Stimulated activated CD4-positive, alpha-beta T cell treated with anti-CD3 and anti-CD28 coated beads, Interleukin-12 subunit alpha, Interleukin-12 subunit beta, amount 100 ng/mL, for 48 hours (primary cell): ENCODE measurements around the gene SYT2.
"Not testable (repeated sequence)": the region's sequence is repeated elsewhere in the genome, so short reads cannot be mapped to it uniquely, and the experiment has no call there.

Source experiments
- DNase-seq, 3 donors: peaks; one replicate each; pipeline ENCODE4 v3.0.0-alpha.2; 2020; ENCODE audit warnings: low read depth in 2 of 3, low spot score in 1 of 3

Gene SYT2

GRCh38 chr1:202578001-202578504 is 132.2 kb downstream of the SYT2 start:
- DNase-seq: no peak

GRCh38 chr1:202577381-202577780 is 132.9 kb downstream of the SYT2 start:
- DNase-seq: no peak

- no peak for DNase-seq
These were observed 133.4 kb downstream of the SYT2 start for GRCh38 chr1:202576816-202577215.

GRCh38 chr1:202575918-202576653 is 134.2 kb downstream of the SYT2 start:
- no peak for DNase-seq

- no peak for DNase-seq
These were observed 137.4 kb downstream of the SYT2 start for GRCh38 chr1:202572867-202573266.

GRCh38 chr1:202571719-202572339 is 138.4 kb downstream of the SYT2 start:
- peak in 1 of 3 donors; percentile 17 for DNase-seq

GRCh38 chr1:202569393-202570322 is 140.6 kb downstream of the SYT2 start:
- DNase-seq: no peak

GRCh38 chr1:202568826-202569225 is 141.4 kb downstream of the SYT2 start:
- no peak for DNase-seq

GRCh38 chr1:202568410-202568809 is 141.8 kb downstream of the SYT2 start:
- no peak for DNase-seq

GRCh38 chr1:202567738-202568137 is 142.5 kb downstream of the SYT2 start:
- DNase-seq: no peak

- DNase-seq: no peak
These were observed 144.2 kb downstream of the SYT2 start for GRCh38 chr1:202565890-202566602.

- no peak for DNase-seq
These were observed 145.2 kb downstream of the SYT2 start for GRCh38 chr1:202564958-202565495.

- no peak for DNase-seq
These were observed 146.4 kb downstream of the SYT2 start for GRCh38 chr1:202563818-202564217.

- DNase-seq: no peak
These were observed 147.7 kb downstream of the SYT2 start for GRCh38 chr1:202562444-202563060.

- DNase-seq: no peak
These were observed 148.4 kb downstream of the SYT2 start for GRCh38 chr1:202561726-202562443.

- DNase-seq: no peak
These were observed 149.0 kb downstream of the SYT2 start for GRCh38 chr1:202561240-202561639.

GRCh38 chr1:202557662-202558061 is 152.6 kb downstream of the SYT2 start:
- not testable (repeated sequence) for DNase-seq

- not testable (repeated sequence) for DNase-seq
These were observed 154.2 kb downstream of the SYT2 start for GRCh38 chr1:202556037-202556436.

- DNase-seq: not testable (repeated sequence)
These were observed 155.6 kb downstream of the SYT2 start for GRCh38 chr1:202554619-202555018.
